ENCODE results near the gene EYS. TPM values are rescaled to one million over a fixed set of nuclear protein-coding genes. Genes with fewer than 3 reads are reported as not detected.
"Not testable (repeated sequence)": the region's sequence is repeated elsewhere in the genome, so short reads cannot be mapped to it uniquely, and the experiment has no call there.

Gene EYS
- total RNA-seq, 1 donor from 2014 or later: 0.08 TPM

- no peak for TF ChIP-seq CTCF (IDR thresholded peaks at IDR 0.05; ENCODE audit: borderline replicate concordance)
- Histone ChIP-seq H3K27me3 (ENCODE audit: low read depth) (no peaks in the 10 kb centered on the region), H3K4me1 (no peaks in the 10 kb centered on the region), H3K36me3 (no peaks in the 10 kb centered on the region), H3K9me3 (replicated peaks) (peaks cover 13% of the 10 kb centered on the region), H3K27ac (replicated peaks) (no peak overlapping the region), H3K4me3 (no peak overlapping the region)
- intact Hi-C loops (cut with micrococcal nuclease): no loop called here
- DNase-seq: no peak
Measured at GRCh38 chr6:65398851-65399250, 308.2 kb downstream of the EYS start.

DNA sequence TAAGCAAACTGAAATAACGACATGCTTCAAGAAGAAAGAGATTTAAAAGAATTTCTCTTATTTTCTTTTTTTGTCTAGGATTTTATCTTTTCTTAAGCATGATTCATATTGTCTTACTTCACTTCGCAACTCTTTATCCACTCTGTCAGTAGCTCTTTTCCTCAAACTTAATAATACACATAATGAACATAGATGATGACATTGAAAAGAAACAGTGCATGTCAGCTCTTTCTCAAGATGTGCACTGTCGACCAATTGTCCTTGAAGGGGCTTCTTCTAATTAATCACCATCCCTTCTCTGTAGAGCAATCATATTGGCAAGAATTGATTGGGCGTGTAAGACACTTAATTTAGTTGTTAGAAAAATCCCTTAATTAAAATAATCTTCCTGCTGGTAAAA is 356.5 kb downstream of the EYS start:
- Histone ChIP-seq H3K27me3 (ENCODE audit: low read depth) (no peaks in the 10 kb centered on the region), H3K27ac (replicated peaks) (no peak overlapping the region), H3K9me3 (replicated peaks) (peaks cover 9% of the 10 kb centered on the region), H3K36me3 (no peaks in the 10 kb centered on the region), H3K4me1 (no peaks in the 10 kb centered on the region), H3K4me3 (no peak overlapping the region)
- no peak for TF ChIP-seq CTCF (IDR thresholded peaks at IDR 0.05; ENCODE audit: borderline replicate concordance)
- no peak for DNase-seq
- intact Hi-C loops (cut with micrococcal nuclease): no loop called here

GRCh38 chr6:65302655-65303054 is 404.4 kb downstream of the EYS start:
- H3K27ac ChIP-seq (replicated peaks); H3K4me3 ChIP-seq; H3K9me3 ChIP-seq (replicated peaks); H3K36me3 ChIP-seq; intact Hi-C loops (cut with micrococcal nuclease); H3K27me3 ChIP-seq (ENCODE audit: low read depth); H3K4me1 ChIP-seq; DNase-seq: not testable (repeated sequence)

DNA sequence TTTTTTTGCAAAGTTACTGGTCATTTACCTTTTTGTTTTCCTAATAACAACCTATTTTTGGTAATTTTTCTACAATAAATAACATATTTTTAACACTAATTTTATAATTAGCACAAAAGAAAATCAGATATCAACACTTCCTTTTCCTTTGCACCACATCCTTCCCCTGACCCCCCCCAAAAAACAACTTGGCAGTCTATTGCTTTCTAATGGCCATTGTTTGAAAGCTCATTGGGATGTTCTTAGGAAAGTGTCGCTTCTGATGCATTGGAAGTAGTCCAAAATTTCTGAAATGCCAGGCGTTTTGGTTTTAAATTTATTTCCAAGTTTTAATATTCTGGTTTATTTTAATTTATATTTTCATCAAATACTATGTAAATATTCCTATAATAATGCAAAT is 407.8 kb downstream of the EYS start:
- Histone ChIP-seq H3K27ac (replicated peaks) (peak overlapping the region; percentile 24), H3K36me3 (no peaks in the 10 kb centered on the region), H3K27me3 (ENCODE audit: low read depth) (no peaks in the 10 kb centered on the region), H3K4me1 (no peaks in the 10 kb centered on the region), H3K9me3 (replicated peaks) (no peaks in the 10 kb centered on the region), H3K4me3 (no peak overlapping the region)
- intact Hi-C loops (cut with micrococcal nuclease): no loop called here
- no peak for TF ChIP-seq CTCF (IDR thresholded peaks at IDR 0.05; ENCODE audit: borderline replicate concordance)
- DNase-seq: no peak

DNA sequence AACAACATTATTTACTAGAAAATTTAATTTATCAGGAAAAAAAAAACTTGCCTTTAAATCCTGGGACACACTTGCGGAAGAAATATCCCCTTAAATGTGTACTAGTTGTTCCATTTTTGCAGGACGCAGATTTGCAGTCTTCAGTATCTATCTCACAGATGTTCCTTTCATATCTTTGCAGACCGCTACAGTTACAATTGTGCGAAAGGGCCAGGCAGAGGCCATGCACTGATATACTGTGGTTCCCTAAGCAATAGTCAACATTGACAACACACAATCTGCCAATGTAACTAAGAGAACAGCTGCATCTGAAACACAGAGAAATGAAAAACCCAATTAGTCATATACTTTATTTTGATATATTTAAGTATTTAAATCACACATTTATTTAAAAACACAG is 411.2 kb downstream of the EYS start:
- no peak for TF ChIP-seq CTCF (IDR thresholded peaks at IDR 0.05; ENCODE audit: borderline replicate concordance)
- no peak overlapping the region for H3K4me3 ChIP-seq
- no peak overlapping the region for H3K27ac ChIP-seq (replicated peaks)
- DNase-seq: no peak
- H3K36me3 ChIP-seq: no peaks in the 10 kb centered on the region
- intact Hi-C loops (cut with micrococcal nuclease): no loop called here
- no peaks in the 10 kb centered on the region for H3K9me3 ChIP-seq (replicated peaks)
- H3K4me1 ChIP-seq: no peaks in the 10 kb centered on the region
- H3K27me3 ChIP-seq (ENCODE audit: low read depth): no peaks in the 10 kb centered on the region

DNA sequence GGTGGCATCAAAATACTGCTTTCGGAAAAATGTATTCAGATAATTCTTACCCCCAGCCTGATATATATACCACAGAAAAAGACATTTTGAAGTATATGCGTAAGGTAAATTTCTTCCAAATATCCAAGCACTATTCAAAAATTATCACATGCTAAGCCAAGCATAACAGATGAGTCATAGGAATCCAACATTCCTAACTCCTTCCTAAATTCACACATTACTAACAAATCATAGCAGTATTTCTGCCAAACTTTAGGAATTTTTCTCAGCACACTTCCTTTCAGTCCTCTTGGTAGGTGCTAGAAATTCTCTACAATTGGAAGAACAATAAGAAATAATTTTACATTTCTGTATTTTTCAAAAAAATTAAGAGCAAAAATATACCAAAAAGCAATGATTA is 417.5 kb downstream of the EYS start:
- no peak for TF ChIP-seq CTCF (IDR thresholded peaks at IDR 0.05; ENCODE audit: borderline replicate concordance)
- DNase-seq: no peak
- no peak overlapping the region for H3K27ac ChIP-seq (replicated peaks)
- H3K4me1 ChIP-seq: no peaks in the 10 kb centered on the region
- no peaks in the 10 kb centered on the region for H3K9me3 ChIP-seq (replicated peaks)
- no peaks in the 10 kb centered on the region for H3K36me3 ChIP-seq
- intact Hi-C loops (cut with micrococcal nuclease): no loop called here
- no peaks in the 10 kb centered on the region for H3K27me3 ChIP-seq (ENCODE audit: low read depth)
- H3K4me3 ChIP-seq: no peak overlapping the region

Data from left ventricle myocardium inferior (tissue), 1 donor.